Measurements from ENCODE around the gene IL17RA.
"Not testable (repeated sequence)": the region's sequence is repeated elsewhere in the genome, so short reads cannot be mapped to it uniquely, and the experiment has no call there.

IL17RA gene, protein sequence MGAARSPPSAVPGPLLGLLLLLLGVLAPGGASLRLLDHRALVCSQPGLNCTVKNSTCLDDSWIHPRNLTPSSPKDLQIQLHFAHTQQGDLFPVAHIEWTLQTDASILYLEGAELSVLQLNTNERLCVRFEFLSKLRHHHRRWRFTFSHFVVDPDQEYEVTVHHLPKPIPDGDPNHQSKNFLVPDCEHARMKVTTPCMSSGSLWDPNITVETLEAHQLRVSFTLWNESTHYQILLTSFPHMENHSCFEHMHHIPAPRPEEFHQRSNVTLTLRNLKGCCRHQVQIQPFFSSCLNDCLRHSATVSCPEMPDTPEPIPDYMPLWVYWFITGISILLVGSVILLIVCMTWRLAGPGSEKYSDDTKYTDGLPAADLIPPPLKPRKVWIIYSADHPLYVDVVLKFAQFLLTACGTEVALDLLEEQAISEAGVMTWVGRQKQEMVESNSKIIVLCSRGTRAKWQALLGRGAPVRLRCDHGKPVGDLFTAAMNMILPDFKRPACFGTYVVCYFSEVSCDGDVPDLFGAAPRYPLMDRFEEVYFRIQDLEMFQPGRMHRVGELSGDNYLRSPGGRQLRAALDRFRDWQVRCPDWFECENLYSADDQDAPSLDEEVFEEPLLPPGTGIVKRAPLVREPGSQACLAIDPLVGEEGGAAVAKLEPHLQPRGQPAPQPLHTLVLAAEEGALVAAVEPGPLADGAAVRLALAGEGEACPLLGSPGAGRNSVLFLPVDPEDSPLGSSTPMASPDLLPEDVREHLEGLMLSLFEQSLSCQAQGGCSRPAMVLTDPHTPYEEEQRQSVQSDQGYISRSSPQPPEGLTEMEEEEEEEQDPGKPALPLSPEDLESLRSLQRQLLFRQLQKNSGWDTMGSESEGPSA

DNA sequence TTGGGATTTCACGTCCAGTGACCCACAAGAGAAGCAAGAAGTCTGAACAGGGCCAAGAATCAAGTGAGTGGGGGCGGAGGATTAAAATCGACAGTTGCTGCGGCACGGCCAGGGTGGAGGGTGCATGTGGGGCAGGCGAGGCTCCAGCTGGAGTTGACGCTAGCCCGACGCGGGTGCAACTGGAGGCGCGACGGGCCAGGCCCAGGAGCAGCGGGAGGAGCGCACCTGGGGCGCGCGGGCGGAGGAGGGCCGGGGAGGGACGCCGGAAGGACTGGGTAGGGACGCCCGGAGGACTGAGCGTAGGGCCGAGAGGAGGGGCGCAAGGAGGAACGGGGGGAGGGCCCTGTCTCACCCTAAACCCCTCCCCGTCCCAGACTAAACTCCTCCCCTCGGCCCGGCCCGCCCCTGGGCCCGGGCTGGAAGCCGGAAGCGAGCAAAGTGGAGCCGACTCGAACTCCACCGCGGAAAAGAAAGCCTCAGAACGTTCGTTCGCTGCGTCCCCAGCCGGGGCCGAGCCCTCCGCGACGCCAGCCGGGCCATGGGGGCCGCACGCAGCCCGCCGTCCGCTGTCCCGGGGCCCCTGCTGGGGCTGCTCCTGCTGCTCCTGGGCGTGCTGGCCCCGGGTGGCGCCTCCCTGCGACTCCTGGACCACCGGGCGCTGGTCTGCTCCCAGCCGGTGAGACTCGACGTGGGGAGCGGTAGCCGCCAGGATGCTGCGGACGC lies at the start of gene IL17RA:
TSS of gene IL17RA (plus strand) at position 447 of the 723 bp plus-strand sequence. CDS start at position 539, 92 bp downstream.
- peak; percentile 83 for DNase-seq

DNA sequence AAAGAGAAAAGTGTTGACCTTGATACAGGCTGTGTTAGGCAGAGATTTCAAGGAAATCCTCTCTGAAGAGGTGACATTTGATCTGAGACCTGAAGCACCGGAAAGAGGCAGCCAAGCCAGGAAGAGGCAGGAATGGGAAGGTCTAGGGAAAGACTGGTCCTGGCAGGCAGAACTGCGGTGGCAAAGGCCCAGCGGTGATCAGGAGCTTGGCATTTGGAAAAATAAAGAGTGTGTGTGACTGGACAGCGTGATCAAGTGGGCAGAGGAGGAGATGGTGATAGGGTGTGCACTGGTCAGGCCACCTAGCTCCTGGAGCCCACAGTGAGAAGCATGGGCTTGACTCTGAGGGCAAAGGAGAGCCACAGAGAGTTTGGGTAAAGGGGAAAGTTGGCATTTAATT lies 49.6 kb upstream of the IL17RA start:
- no peak for DNase-seq

DNA sequence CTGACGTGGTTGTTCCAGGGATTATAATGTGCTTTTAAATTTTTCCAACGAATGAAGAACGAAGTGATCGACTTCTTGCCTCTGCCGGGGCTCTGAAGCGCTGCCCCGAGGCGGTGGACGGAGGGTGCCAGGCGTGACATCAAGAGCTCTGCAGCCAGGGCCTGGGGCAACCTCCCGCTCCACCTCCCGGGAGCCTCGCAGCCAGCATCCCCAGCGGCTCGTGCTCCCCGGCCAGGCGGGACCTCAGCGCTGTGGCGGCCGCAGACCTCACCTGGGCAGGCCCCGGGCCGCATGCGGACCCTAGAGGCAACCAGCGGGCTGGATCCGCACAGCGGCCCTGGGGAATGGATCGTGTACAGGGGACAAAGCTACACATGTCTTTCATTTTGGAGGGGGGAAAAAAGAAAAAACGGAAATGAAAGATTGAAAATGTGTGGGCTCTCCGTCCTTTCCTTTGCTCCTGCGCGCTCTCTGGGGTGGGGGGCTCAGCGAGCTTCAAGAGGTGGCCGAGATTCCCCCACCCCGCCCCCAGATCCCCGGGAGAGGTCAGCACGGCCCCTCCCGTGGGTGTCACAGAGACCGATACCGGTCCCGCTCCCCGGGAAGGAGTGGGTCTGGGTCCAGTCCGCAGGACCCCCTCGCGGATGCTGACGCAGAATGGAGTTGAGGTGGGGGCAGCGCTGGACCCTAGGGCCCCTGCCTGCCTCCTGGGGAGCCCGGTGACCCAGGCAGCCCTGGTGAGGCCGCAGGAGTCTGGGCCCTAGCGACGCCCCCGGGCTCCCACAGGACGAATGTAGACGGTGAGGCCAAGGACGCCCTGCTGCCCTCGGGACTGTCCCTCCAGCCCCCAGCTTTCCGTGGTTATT lies 48.6 kb upstream of the IL17RA start:
- DNase-seq = not testable (repeated sequence)

DNA sequence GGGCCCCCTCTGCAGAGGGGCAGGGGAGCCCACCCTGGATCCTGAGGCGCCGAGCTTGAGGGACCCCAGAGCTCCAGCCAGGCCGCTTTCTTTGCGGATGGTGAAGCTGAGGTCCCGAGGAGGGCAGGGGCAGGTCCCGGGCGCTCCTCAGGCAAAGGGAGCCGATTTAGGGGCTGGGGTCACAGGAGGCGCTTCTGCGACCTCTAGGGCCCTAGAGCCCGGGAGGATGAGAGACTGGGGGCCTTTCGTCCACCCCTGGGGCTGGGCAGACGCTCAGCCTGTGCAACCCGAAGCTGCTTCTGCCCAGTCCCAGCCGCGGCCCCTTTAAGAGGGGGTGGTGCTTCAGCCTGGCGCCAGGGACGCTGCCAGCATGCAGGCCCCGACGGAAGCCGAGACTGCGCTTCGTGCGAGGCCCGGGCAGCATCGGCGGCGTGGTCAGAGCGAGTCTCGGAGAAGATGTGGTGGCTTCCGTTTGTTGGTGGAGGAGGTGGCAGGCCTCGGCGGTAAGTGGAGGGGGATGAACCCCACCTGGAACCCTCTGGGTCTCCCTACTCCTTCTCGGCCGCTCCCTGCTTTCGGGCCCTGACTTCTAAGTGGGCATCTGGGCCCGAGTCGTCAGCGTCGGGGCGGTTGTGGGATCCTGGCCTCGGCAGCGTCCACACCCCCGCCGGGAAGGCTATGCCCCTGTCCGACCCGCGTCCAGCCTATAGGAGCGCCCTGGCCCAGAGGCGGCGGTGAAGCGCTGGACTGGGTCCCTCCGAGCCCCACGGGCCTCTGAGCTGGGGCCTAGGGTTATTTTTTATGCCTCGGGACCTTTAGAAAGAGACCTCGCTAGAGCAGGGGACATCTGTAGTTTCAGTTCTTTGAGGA lies 47.7 kb upstream of the IL17RA start:
- DNase-seq = not testable (repeated sequence)

DNA sequence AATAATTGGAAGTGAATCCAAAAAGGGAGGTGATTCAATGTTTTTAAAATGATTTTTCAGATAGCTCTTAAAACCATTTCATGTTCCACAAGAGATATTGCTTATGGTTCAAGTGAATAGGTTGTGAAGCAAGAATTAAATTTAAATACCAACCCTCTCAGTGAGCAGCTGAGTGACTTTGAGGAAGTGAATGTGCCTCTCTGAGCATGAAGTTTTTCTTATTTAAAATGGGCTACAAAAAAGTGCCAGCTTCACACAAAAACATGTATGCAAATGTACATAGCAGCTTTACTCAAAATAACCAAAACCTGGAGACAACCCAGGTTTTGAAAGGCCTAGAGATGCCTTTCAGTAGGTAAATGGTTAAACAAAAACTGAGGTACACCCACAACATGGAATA lies 41.3 kb upstream of the IL17RA start:
- no peak for DNase-seq

DNA sequence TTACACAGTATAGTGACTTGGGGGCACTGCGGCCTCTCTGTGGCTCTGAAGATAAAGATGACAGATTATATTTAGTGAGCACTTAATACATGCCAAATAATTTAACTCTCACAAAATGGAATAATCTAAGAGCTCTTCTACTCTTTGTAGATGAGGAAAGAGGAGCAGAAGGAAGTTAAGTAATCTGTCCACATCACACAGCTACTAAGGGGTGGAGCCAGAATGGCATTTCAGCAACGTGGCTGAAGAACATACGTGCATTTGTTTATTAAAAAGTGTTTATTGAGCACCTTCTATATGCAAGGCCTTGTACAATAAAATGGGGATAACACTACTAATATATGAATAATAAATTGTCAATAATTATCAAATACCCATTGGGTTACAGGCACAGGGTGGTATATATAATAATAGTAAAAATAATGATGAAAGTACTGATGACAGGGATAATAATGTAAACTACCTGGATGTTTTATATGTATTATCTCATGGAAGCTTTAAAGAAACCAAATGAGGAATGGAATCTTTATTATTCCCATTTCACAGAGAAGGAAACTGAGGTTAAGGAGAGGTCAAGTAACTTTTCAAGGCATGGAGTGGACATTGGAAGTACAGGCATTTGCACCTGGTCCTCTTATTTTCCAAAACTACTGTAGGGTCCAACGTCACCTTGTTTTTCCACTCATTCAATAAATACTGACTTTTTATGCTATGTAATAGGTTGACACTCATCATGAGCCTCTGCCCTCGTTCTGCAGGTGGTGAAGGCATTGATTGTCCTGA lies 38.0 kb upstream of the IL17RA start:
- no peak for DNase-seq

DNA sequence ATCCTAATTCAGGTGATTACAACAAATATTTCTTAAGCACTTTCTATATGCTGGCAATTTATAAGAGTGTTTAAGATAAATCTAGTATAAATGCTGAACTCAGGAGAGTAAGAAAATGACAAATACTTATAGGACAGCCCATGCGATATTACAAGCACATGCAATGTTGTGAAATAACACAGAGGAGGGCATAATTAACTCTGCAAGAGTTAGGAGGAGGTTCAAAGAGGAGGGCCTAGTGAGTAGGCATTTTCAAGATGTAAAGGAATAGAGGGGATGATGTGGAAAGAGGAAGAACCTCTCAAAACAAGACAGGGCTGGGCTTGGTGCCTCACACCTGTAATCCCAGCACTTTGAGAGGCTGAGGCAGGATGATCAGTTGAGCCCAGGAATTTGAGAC lies 37.1 kb upstream of the IL17RA start:
- no peak for DNase-seq

DNA sequence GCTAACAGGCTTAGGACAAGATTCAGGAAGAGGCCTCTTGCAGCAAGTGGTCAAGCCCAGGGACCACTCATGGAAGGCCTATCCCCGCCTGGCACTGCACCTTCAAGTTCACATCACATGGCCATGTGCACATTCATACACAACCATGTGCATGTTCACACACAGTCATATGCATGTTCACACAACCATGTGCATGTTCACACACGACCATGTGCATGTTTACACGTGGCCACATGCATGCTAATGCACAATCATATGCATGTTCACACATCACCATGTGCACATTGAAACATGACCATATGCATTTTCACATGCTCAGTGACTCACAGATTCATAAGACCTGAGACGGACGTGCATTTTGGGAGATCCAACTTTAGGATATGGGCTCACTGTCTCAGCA lies 28.7 kb upstream of the IL17RA start:
- DNase-seq = no peak

DNA sequence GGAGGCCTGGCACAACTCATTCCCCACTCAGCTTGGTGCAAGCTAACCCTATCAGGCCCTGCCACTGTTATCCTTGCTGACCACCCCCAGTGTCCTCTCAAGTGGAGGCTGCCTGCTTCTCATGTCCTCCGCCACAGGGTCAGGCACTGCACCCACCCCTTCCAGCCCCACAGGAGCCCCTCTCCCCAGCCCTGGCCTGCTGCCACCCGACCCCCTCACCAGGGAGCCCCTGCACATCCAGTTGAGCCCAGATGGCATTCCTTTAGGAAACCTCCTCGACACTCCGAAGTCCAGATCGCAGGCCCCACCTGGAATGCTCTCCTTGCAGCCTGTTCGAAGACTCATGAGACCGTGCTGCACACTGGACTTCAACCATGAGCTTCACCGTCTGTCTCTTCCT lies 28.0 kb upstream of the IL17RA start:
- no peak for DNase-seq

DNA sequence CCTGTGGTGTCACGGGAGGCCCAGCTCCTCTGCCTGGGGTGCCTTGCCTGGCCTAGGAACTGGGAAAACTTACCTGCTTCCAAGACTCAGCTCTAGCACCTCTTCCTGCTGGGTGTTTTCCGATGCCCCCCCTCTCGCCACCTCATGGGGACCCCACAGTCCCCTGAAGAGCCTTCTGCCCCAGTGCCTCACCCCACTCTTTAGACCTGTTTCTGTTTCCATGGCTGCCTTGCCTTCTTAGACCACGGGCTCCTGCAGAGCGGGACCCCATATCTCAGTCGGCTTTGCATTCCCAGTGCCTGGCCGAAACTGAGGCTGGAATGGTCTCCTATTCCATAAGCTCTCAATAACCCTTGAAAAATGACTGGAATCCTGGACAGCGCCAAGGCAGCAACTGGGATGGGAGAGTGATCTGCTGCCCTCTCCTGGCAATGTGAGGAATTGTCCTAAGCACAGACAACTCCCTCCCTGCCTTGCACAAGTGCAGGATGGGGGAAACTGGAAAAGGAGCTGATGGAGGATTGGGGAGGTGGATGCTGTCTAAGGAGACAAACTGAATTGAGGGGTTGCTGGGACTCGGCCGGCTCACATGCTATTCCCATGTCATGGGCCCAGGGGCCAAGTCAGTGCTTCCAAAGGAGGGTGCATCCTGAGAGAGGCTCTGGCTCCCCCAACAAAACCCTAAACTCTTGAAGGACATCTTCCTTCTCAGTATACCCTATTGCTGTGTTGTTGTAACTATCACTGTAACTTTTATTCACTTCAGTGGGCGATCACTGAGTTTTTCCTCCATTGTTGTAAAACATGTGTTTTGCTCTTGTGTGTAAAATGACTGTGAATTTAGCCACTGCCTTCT lies 26.6 kb upstream of the IL17RA start:
- peak; percentile 65 for DNase-seq

DNA sequence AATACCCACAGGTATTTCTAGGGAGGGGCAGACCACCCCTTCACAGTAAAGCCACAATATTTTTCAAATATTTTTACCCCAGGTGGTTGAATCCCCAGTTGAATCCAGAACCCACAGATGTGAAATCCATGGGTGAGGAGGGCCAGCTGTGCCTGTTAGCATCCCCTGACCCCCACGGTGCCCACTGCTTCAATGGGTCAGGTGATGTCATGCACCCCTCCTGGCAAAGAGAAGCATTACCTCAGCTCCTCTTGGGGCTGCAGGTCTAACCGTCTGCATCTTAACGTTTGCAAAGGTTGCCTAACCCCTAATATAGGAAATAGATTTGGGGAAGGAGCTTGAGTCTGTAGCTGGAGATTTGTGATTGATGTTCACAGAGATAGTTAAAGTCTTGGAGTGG lies 24.7 kb upstream of the IL17RA start:
- no peak for DNase-seq

DNA sequence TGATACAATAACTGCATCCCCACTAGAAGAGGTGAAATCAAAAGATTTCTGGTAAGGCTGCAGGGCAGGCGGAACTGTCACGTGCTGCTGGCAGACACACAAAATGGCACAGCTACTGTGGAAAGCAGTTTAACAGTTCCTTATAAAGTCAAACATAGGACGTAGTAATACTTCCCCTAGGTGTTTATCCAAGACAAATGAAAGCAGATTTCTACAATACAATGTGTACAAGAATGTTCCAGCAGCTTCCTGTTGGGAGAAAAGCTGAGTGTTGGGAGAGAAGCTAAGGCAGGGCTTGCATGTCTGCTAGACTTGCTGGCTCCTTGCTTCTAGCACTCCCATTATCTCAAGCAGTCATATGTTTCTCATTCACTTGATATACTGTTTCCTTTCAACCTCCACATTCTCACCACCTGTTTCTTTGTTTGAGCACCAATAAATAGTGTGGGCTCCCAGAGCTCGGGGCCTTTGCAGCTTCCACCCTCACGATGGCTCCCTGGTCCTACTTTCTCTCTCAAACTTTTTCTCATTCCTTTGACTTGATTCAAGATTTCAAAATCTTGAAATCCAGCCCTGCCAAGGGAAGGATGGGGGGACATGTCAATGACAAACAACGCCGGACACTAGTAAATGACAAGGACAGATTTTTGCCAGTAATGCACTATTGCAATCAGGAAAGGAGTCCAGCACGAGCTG lies 21.2 kb upstream of the IL17RA start:
- no peak for DNase-seq

DNA sequence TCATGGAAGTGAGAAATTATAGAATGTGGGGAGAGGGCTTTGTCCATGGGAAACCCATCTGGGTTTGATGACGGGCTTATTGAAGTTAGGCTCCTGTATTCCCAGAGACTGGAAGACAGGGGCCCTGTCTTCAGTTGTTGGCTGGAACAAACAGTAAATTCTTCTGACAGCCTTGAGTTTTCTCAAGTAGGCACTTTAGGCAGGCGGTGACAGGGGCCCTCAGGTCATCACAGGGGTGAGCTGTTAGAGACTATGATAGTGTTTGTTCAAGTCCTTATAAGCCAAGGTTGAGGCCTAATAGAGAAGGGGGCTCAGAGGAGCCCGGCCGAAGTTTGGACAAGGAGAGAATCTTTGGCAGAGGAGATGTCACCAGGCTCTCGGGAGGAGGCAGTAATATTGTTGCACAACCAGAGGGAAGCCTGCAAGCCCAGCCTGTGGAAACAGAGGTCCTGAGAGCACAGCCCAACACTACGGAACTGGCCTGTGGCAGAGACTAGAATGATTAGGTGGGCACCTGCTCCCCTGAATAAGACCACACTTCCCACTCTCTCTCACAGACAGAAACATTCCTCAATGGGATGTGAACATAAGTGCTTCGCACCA lies 20.2 kb upstream of the IL17RA start:
- no peak for DNase-seq

DNA sequence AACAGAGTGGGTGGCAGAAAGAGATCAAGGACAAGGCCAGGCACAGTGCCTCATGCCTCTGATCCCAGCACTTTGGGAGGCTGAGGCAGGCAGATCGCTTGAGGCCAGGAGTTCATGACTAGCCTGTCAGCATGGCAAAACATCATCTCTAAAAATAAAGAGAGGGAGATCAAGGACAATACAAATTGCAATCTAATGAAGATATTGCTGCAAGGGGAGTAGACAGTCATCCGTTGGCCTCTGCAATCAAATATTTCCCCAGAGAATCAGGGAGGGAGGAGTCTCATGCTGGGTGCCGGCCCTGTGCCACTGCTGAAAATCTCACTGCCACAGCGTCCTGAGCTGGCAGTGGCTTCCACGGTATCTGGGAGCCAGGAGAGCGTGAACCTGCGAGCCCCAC lies 19.4 kb upstream of the IL17RA start:
- no peak for DNase-seq

DNA sequence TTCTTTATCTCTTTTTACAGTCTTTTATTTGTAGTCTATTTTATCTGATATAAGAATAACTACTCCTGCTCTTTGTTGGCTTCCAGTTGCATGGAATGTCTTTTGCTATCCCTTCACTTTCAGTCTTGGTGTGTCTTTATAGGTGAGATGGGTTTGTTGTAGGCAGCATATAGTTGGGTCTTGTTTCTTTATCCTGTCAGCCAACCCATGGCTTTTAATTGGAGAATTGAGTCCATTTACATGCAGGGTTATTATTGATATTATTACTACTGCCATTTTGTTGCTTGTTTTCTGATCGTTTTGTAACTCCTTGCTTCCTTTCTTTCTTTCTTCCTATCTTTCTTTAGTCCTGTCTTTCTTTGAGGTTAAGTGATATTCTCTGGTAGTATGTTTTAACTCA lies 11.9 kb upstream of the IL17RA start:
- no peak for DNase-seq

DNA sequence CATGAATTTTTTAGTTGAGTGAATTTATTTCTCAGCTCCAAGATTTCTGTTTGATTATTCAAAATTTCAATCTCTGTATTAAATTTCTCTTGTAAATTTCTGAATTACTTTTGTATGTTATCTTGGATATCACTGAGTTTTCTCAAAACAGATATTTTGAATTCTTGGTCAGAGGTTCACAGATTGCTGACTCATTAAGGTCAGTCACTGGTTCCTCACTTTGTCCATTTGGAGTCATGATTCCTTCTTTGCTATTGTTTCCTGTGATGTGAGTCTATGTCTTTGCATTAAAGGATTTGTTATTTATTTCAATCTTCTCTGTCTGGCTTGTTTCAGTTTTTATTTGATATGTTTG lies 10.2 kb upstream of the IL17RA start:
- DNase-seq = peak; percentile 19

DNA sequence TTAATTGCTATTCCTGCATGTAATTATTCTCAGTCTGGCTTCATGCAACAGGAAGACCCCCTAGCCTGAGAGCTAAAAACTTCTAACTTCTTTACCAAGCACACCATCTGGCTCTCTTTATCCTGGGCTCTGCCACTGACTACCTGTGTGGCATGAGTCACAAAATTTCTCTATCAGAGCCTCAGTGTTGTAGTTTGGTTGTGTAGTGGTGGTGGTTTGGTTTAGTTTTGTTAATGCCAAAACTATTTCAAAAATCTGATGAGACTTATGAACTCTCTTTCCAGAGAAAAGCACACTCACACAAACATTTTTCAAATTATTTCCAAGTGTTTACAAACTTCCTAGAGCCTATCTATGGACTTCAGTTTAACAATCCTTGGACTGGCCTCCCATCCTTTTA lies 7.5 kb upstream of the IL17RA start:
- peak; percentile 69 for DNase-seq

DNA sequence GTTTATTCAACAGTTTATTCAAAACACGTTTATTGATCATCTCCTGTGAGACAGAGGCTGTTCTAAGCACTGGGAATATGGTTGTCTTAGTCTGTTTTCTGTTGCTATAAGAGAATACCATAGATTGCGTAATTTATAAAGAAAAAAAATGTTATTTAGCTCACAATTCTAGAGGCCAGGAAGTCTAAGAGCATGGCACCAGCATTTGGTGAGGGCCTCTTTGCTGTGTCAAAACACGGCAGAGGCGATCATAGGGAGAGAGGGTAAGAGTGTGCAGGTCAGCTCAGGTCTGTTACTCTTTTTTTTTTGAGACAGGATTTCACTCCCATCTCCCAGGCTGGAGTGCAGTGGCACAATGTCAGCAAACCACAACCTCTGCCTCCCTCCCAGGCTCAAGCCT lies 5.2 kb upstream of the IL17RA start:
- DNase-seq = peak; percentile 26

DNA sequence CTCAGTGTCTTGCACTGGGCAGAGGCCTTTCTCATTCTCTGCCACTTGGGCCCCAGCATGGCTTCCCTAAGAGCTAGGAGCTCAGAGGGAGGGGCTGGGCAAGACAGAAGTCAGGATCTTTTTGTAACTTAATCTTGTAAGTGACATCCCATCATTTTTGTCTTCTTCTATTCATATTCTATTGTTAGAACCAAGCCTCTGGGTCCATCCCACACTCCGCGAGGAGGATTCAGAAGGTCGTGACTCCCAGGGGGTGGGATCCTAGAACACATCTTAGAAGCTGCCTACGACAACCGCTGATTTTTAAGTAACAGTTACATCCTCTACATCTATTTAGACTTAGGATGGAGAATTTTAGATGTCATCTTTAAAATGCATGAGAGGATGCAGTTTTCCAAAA lies 1.5 kb upstream of the IL17RA start:
- DNase-seq = no peak
